GM12878 (cell line): Measurements from ENCODE around the gene DIDO1. TPM values are rescaled to one million over a fixed set of nuclear protein-coding genes. Genes with fewer than 3 reads are reported as not detected.

ENCODE experiments used
- ATAC-seq: fragments of 200-7000 bp; cut with Tn5 transposase; 3 replicates; pipeline ENCODE4 v1.9.1; 2020; ENCODE audit warnings: mild to moderate bottlenecking, moderate library complexity
- BruUV-seq: library from RNA; stranded (reverse); fragments of 400-500 nt; replicated peaks from 2 replicates; lab custom pipeline; 2021; lab: Mats Ljungman, UMichigan
- CTCF ChIA-PET: fragments of 300-600 bp; sonication (Branson Sonifier 250); formaldehyde crosslinking; extraction: SDS; loops from one replicate; lab custom pipeline; 2021; ENCODE audit warnings: inconsistent platforms; lab: Yijun Ruan, JAX
- POLR2A ChIA-PET: fragments of 350-600 bp; formaldehyde crosslinking; extraction: SDS; loops from one replicate; lab custom pipeline; 2021; ENCODE audit warnings: inconsistent platforms; lab: Charles Lee
- RAD21 ChIA-PET: fragments of 300-600 bp; sonication (Branson Sonifier 250); formaldehyde crosslinking; loops from one replicate; lab custom pipeline; 2023; ENCODE audit warnings: antibody characterized with exemption; ENCODE audit not compliant: unreplicated experiment; lab: Charles Lee
- SMC1A ChIA-PET: fragments of 300-600 bp; sonication (Branson Sonifier 250); formaldehyde crosslinking; loops from one replicate; lab custom pipeline; 2023; ENCODE audit not compliant: unreplicated experiment, uncharacterized antibody; lab: Charles Lee
- DNase-seq: peaks from one replicate; pipeline ENCODE4 v3.0.0-alpha.2; 2011; ENCODE audit warnings: low read depth, low spot score
- FAIRE-seq: peaks from 3 replicates; lab custom pipeline; 2011; peaks lifted over from hg19 to GRCh38; lab: Jason Lieb, UNC
- H2AFZ ChIP-seq: 2 replicates; pipeline ENCODE4 v1.6.0; 2011; ENCODE audit warnings: low read depth, low read length, control low read depth; ENCODE audit not compliant: control insufficient read depth
- H3K27ac ChIP-seq: 2 replicates; pipeline ENCODE4 v1.5.1; 2011; ENCODE audit warnings: control low read depth; ENCODE audit not compliant: control insufficient read depth, insufficient read depth
- H3K27me3 ChIP-seq, 2 experiments: replicated peaks in 1 of 2; 2 replicates each; pipeline versions ENCODE4 v1.6.0 to v1.6.1; 2011; ENCODE audit warnings: low read length in 1 of 2; ENCODE audit not compliant: control insufficient read depth in 2 of 2, insufficient read depth in 2 of 2
- H3K36me3 ChIP-seq, 2 experiments: 2 replicates each; pipeline ENCODE4 v1.5.1; 2011; ENCODE audit warnings: low read length in 1 of 2; ENCODE audit not compliant: control insufficient read depth in 2 of 2, insufficient read depth in 2 of 2
- H3K4me1 ChIP-seq: 2 replicates; pipeline ENCODE4 v1.6.1; 2011; ENCODE audit warnings: mild to moderate bottlenecking, low read length, moderate library complexity, mixed read lengths; ENCODE audit not compliant: control insufficient read depth, insufficient read depth
- H3K4me2 ChIP-seq: 2 replicates; pipeline ENCODE4 v1.6.0; 2011; ENCODE audit warnings: control low read depth; ENCODE audit not compliant: control insufficient read depth, insufficient read depth
- H3K4me3 ChIP-seq: fragments of 200-600 bp; sonication (generic); 2 replicates; pipeline ENCODE4 v1.5.1; 2016
- H3K79me2 ChIP-seq: 2 replicates; pipeline ENCODE4 v1.6.0; 2011; ENCODE audit warnings: low read length; ENCODE audit not compliant: control insufficient read depth, insufficient read depth
- H3K9ac ChIP-seq: 2 replicates; pipeline ENCODE4 v1.8.0; 2011; ENCODE audit warnings: low read length, control low read depth, mixed read lengths; ENCODE audit not compliant: control insufficient read depth, insufficient read depth
- H3K9me3 ChIP-seq: replicated peaks from 3 replicates; pipeline ENCODE4 v1.5.1; 2011; ENCODE audit warnings: mild to moderate bottlenecking, low read length; ENCODE audit not compliant: control insufficient read depth, insufficient read depth
- H4K20me1 ChIP-seq: 2 replicates; pipeline ENCODE4 v1.6.0; 2011; ENCODE audit not compliant: control insufficient read depth, insufficient read depth
- ATF3 ChIP-seq: IDR thresholded peaks from 2 replicates; pipeline ENCODE4 v1.6.1; 2011; ENCODE audit warnings: low read depth, mild to moderate bottlenecking, low read length, moderate library complexity, borderline replicate concordance; ENCODE audit errors: extremely low read depth
- ATF7 ChIP-seq: fragments of 450-650 bp; IDR thresholded peaks from 2 replicates; pipeline ENCODE4 v1.6.1; 2016; ENCODE audit warnings: low read depth, mild to moderate bottlenecking
- CHD2 ChIP-seq: IDR thresholded peaks from 2 replicates; pipeline ENCODE4 v1.6.1; 2011; ENCODE audit warnings: low read depth, low read length, improper control_type of control experiment, borderline replicate concordance
- ELK1 ChIP-seq: IDR thresholded peaks from 2 replicates; pipeline ENCODE4 v1.6.1; 2012; ENCODE audit warnings: low read depth, low read length, improper control_type of control experiment
- GABPA ChIP-seq: IDR thresholded peaks from 2 replicates; pipeline ENCODE4 v1.6.1; 2014; ENCODE audit warnings: antibody characterized with exemption, low read depth, mild to moderate bottlenecking, inconsistent platforms
- GATAD2B ChIP-seq: fragments of 450-650 bp; conservative IDR thresholded peaks from 2 replicates; pipeline ENCODE4 v1.6.1; 2017; ENCODE audit warnings: low read depth, mild to moderate bottlenecking, moderate library complexity
- HDGF ChIP-seq: fragments of 450-650 bp; IDR thresholded peaks from 2 replicates; pipeline ENCODE4 v1.6.1; 2016; ENCODE audit warnings: antibody characterized with exemption
- KAT2A ChIP-seq: conservative IDR thresholded peaks from 2 replicates; pipeline ENCODE4 v1.6.1; 2011; ENCODE audit warnings: low read depth, low read length; ENCODE audit not compliant: control insufficient read depth
- MYC ChIP-seq: IDR thresholded peaks from 2 replicates; pipeline ENCODE4 v1.6.1; 2011; ENCODE audit warnings: mild to moderate bottlenecking, low read length, moderate library complexity, inconsistent platforms; ENCODE audit not compliant: insufficient read depth, insufficient replicate concordance, insufficient read length, severe bottlenecking
- POLR2A ChIP-seq: IDR thresholded peaks from 2 replicates; pipeline ENCODE4 v1.6.1; 2011; ENCODE audit warnings: low read depth, mild to moderate bottlenecking, low read length
- RCOR1 ChIP-seq: conservative IDR thresholded peaks from 2 replicates; pipeline ENCODE4 v1.6.1; 2012; ENCODE audit warnings: low read depth, low read length, improper control_type of control experiment
- SKIL ChIP-seq: fragments of 450-650 bp; IDR thresholded peaks from 2 replicates; pipeline ENCODE4 v1.6.1; 2017; ENCODE audit warnings: mild to moderate bottlenecking, low read depth, inconsistent platforms; ENCODE audit not compliant: poor library complexity, severe bottlenecking
- SMARCA5 ChIP-seq: fragments of 450-650 bp; IDR thresholded peaks from 2 replicates; pipeline ENCODE4 v1.6.1; 2017; ENCODE audit warnings: mild to moderate bottlenecking
- TARDBP ChIP-seq: IDR thresholded peaks from 2 replicates; pipeline ENCODE4 v1.6.1; 2016; ENCODE audit warnings: borderline replicate concordance
- USF1 ChIP-seq: IDR thresholded peaks from 2 replicates; pipeline ENCODE4 v1.6.1; 2011; ENCODE audit warnings: borderline replicate concordance, low read depth, mild to moderate bottlenecking, moderate library complexity, mixed read lengths, low read length; ENCODE audit not compliant: insufficient read depth; ENCODE audit errors: extremely low read length
- ZBTB4 ChIP-seq: fragments of 450-650 bp; formaldehyde crosslinking; IDR thresholded peaks from 2 replicates; pipeline ENCODE4 v1.4.0; 2022; ENCODE audit warnings: mild to moderate bottlenecking, moderate library complexity
- WGBS: methylation state at CpG from one replicate; pipeline ENCODE4 v1.1.6; 2016; ENCODE audit warnings: low lambda C conversion rate; ENCODE audit not compliant: insufficient replicate concordance, insufficient coverage; ENCODE audit errors: missing lambda C conversion rate; 5-methylcytosine and 5-hydroxymethylcytosine counted together
- in situ Hi-C: fragments of 300-500 bp; cut with MboI; formaldehyde crosslinking; loops from 9 replicates; pipeline ENCODE4 v1.14.3; 2018; ENCODE audit warnings: mixed read lengths
- intact Hi-C: fragments of 100-400 bp; cut with micrococcal nuclease; formaldehyde crosslinking; loops from one replicate; pipeline ENCODE4 v1.14.2; 2022; ENCODE audit not compliant: unreplicated experiment
- polyA plus RNA-seq, 11 experiments: library from polyadenylated mRNA; depleted of rRNA in 4 of 11; unstranded in 6 of 11; stranded (reverse) in 5 of 11; fragments of >200 nt; fragmentation: Nextera tagmentation in 4 of 11; fragmentation: Illumina TruSeq in 1 of 11; extraction: Ambion mirVana in 4 of 11; extraction: Trizol in 1 of 11; gene quantifications; 1 replicate in 1 of 11; 2 replicates in 10 of 11; pipeline versions ENCODE4 v1.2.1 to v1.2.3, GENCODE V29; 2011 to 2016; ENCODE audit warnings: inconsistent platforms in 2 of 11, missing spikeins in 2 of 11, low read depth in 1 of 11
- total RNA-seq, 4 experiments: library from RNA; depleted of rRNA in 3 of 4; stranded (reverse); fragments of >200 nt in 3 of 4; fragmentation: Illumina TruSeq in 1 of 4; extraction: Trizol in 1 of 4; gene quantifications; 2 replicates each; pipeline versions ENCODE4 v1.2.1 to v1.2.3, GENCODE V29; 2013 to 2021

DIDO1 gene
- total and polyA plus RNA-seq, 10 of the 15 experiments (the other 5 are each of a cell fraction or from before 2014, with no cell fraction given) = 5.5 to 56.4 (median 38.4) TPM

- ChIA-PET SMC1A (no interaction called here), RAD21 (no interaction called here), POLR2A (no interaction called here), CTCF (interaction anchor here (0.7 kb wide), 1 partner anchor 56 kb away, joined by 3 read pairs; no protein-coding TSS in a partner anchor)
- no peak for DNase-seq
- 59% methylated on average over 7 of the region's 7 CpGs for WGBS
- H4K20me1 ChIP-seq = no peaks in the 10 kb centered on the region
- H3K27ac ChIP-seq = no peak overlapping the region
- no peaks in the 10 kb centered on the region for H3K9me3 ChIP-seq
- H3K36me3 ChIP-seq = no peaks in the 10 kb centered on the region
- peaks cover 3% of the 10 kb centered on the region; the same call in 1 of the 2 replicates for H3K79me2 ChIP-seq
- no peak for FAIRE-seq
- no peak overlapping the region for H3K4me3 ChIP-seq
- no peaks in the 10 kb centered on the region; a peak in 1 of 4 replicates for H3K27me3 ChIP-seq
- no TSS peak for BruUV-seq
- peaks cover 5% of the 10 kb centered on the region for H3K4me1 ChIP-seq
- intact Hi-C loops (no loop called here), in situ Hi-C loops (no loop called here)
- no peak for ATAC-seq
- H3K9ac ChIP-seq = no peak overlapping the region
- H3K4me2 ChIP-seq = no peak overlapping the region
- H2AFZ ChIP-seq = no peak overlapping the region
- TF ChIP-seq ATF3 (no peak), GATAD2B (no peak), HDGF (no peak), ELK1 (no peak), MYC (no peak), ATF7 (no peak), USF1 (no peak), CHD2 (no peak), POLR2A (no peak), KAT2A (no peak), RCOR1 (no peak), ZBTB4 (CRISPR knock-in tag) (no peak), SKIL (no peak), GABPA (no peak), SMARCA5 (no peak), TARDBP (no peak)
These were observed 62.1 kb downstream of the DIDO1 start for GRCh38 chr20:62864207-62864606.
